ENCODE measurements around the gene ERG.

The ERG gene

DNA sequence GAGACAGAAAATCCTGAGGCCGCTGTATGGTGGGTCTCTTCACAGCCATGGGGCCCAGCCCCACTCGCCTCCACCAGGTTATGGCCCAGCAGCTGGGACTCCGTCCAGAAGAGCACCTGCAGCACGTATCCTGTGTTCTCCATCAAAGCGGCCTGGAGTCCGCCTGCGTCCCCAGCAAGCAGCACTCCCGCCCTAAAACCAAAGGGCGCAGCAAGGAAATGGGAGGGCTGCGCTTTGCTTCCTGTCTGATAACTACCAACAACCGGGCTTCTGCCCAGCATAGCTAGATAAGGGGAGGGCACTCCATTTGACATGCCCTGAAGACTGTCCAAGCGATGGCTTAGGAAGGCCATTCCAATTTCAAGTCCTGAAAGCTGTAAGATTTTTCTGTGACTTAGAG, 121.6 kb downstream of the ERG start:
- no peak for TF ChIP-seq GATA3 (IDR thresholded peaks at IDR 0.05; ENCODE audit: low read depth, low read length)
- no peak for TF ChIP-seq GATA2 (IDR thresholded peaks at IDR 0.05; ENCODE audit: low read depth, low read length)

DNA sequence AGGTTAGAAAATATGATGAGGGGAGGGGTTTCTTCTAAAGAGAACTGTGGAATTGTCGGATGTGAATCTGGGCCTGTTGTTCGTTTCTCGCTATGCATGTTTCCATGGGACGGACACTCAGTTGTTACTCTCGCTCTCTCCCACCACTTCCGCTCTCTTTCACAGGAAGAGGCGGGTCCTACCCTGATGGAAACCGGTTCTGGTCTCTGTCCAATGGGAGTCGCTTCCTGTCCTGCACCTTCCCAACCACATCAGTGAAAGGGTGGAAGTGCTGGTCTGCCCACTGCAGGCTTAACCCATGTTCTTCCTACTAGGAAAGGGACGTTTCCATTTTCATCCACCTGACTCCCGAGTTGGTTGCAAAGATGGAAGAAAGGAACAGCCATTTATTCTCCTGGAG, 122.0 kb downstream of the ERG start:
- TF ChIP-seq GATA2 (IDR thresholded peaks at IDR 0.05; ENCODE audit: low read depth, low read length), result no peak
- TF ChIP-seq GATA3 (IDR thresholded peaks at IDR 0.05; ENCODE audit: low read depth, low read length), result no peak

DNA sequence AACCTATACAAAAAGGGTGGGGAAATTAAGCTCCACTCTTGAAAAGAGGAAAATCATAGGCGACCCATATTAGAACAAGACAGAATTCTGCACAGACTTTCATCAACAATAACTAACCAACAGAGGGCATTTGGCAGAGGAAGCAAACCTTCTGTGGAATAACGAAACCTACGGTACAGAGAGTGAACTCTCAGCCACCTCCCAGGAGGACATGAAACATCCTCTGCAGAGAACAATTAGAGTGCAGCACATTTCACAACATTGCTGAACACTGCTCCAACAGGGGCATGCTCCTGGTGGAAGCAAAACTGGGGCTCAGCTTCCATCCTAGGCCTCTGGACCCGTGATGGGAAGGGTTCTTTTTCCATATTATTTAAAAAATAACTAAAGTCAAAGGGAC, 130.6 kb downstream of the ERG start:
- no peak for TF ChIP-seq GATA2 (IDR thresholded peaks at IDR 0.05; ENCODE audit: low read depth, low read length)
- TF ChIP-seq GATA3 (IDR thresholded peaks at IDR 0.05; ENCODE audit: low read depth, low read length), result no peak

DNA sequence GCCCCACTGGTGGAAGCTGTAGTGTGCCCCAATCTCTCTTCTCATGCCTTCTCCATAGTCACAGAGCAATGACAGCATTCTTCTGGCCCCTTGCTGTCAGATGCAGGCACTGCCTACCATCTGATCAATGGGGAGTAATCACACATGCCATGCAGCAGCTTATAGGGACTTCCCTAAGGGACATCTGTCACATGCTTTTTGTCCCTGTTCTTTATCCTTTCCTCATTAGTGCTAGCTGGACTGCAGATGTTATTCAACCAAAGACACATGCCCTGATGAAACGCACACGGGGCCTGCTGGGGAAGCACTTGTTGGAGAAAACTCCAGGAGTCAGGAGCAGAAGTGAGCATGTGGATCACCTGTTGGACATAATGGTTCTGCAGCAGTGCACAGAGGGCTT, 132.8 kb downstream of the ERG start:
- TF ChIP-seq GATA2 (IDR thresholded peaks at IDR 0.05; ENCODE audit: low read depth, low read length), result no peak
- TF ChIP-seq GATA3 (IDR thresholded peaks at IDR 0.05; ENCODE audit: low read depth, low read length), result no peak

DNA sequence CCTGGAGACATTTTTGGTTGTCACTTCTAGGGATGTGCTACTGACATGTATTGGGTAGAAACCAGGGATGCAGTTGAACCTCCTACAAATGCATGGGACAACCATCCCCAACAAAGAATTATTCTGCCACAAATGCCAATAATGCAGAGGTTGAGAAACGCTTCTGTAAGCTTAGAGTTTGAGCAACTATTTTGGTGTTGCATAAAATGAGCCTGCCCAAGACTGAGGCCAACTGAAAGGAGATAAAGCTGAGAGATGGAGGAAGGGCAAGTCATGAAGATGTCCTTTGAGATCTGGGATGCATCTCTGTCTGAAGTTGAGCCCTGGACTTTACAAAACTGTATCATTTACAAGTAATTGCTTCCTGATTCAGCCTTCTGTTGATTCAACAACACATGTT, 134.6 kb downstream of the ERG start:
- TF ChIP-seq GATA2 (IDR thresholded peaks at IDR 0.05; ENCODE audit: low read depth, low read length) (no peak), GATA3 (IDR thresholded peaks at IDR 0.05; ENCODE audit: low read depth, low read length) (no peak)

DNA sequence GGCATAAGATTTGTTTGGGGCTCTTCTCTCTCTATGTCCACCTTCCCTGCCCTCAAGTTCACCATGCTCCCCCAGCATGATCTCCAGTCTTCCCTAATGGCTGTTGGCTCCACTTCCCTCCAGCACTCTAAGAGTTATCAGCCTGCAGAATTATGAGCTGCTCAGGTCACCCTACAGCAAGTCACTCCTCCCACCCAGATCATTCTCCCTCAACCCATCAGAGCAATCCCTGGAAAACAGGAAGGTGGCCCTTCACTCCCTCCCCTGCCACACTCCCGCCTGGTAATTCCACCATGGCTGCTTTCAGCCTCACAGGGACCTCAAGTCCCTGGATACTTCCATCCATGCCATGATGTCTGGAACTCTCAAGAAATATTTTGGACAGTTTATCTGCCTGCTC, 137.0 kb downstream of the ERG start:
- TF ChIP-seq GATA3 (IDR thresholded peaks at IDR 0.05; ENCODE audit: low read depth, low read length) (no peak), GATA2 (IDR thresholded peaks at IDR 0.05; ENCODE audit: low read depth, low read length) (no peak)

DNA sequence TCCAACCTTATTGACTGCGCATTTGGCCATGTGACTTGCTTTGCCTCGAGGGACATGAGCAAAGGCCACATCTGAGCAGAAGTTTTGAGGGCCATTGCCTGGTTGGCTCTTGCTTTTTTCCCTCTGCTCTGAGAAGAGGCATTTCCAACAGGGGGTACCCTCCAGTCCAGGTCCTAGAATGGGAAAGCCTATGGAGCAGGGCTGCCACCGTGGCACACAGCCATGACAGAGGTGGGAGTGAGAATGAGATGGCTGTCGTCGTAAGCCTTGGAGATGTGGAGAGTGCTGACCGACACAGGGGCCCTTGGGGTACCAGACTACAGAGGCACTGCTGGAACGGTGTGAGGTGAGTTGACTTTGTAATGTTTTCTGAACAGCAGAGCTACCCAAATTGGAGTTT, 138.4 kb downstream of the ERG start:
- no peak for TF ChIP-seq GATA2 (IDR thresholded peaks at IDR 0.05; ENCODE audit: low read depth, low read length)
- no peak for TF ChIP-seq GATA3 (IDR thresholded peaks at IDR 0.05; ENCODE audit: low read depth, low read length)

DNA sequence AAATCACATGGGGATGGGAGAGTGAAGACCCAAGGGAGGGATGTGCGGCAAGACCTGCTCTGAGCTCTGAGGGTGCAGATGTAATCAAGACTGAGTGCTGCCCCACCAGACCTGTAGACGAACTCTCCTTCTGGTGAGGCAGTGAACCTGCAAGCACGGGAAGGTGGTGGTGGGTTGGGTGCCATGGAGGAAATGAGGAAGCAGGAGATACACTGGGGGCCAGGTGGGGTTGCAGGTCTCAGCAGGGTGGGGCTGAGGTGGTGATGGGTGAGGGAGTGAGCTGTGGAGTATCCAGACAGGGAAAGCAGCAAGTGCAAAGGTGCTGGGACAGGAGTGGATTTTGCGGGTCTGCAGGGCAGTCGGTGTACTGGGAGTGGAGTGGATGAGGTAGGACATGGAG, 139.2 kb downstream of the ERG start:
- no peak for TF ChIP-seq GATA3 (IDR thresholded peaks at IDR 0.05; ENCODE audit: low read depth, low read length)
- TF ChIP-seq GATA2 (IDR thresholded peaks at IDR 0.05; ENCODE audit: low read depth, low read length), result no peak

DNA sequence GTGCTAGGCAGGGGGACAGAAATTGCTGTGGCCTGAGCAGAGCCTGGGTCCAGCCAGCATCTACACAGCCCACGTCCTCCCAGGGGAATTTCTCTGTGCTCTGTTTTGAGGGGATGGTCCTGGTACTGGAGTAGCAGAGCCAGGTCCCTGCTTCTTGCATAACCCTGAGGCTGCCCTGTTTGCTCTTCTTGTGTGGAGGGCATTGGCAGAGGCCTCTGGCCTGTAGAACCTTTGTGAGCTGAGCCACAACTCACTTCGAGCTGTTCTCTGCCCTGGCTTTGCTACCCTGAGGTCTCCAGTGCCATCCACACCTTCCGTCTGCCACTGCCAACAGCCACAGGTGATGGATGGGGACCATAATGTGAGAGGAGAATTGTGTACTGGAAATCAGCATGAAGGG, 139.6 kb downstream of the ERG start:
- TF ChIP-seq GATA3 (IDR thresholded peaks at IDR 0.05; ENCODE audit: low read depth, low read length) (no peak), GATA2 (IDR thresholded peaks at IDR 0.05; ENCODE audit: low read depth, low read length) (no peak)

DNA sequence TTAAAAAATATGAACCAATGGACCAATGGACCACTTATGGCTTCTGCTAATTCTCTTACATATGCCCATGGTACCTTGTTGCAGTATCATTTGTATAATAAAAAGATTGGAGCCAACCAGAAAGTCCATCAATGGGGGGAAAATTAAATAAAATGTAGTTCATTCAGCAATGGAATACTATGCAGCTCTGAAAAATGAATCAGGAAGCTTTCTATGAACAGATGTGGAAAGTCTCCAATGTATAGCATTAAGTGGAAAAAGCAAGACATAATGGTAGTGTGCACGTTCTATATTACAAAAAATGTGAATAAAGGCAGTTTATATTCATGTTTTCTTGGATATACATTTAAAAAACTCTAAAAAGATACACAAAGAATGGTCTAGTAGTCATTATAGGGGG, 140.2 kb downstream of the ERG start:
- TF ChIP-seq GATA3 (IDR thresholded peaks at IDR 0.05; ENCODE audit: low read depth, low read length), result no peak
- TF ChIP-seq GATA2 (IDR thresholded peaks at IDR 0.05; ENCODE audit: low read depth, low read length), result no peak

DNA sequence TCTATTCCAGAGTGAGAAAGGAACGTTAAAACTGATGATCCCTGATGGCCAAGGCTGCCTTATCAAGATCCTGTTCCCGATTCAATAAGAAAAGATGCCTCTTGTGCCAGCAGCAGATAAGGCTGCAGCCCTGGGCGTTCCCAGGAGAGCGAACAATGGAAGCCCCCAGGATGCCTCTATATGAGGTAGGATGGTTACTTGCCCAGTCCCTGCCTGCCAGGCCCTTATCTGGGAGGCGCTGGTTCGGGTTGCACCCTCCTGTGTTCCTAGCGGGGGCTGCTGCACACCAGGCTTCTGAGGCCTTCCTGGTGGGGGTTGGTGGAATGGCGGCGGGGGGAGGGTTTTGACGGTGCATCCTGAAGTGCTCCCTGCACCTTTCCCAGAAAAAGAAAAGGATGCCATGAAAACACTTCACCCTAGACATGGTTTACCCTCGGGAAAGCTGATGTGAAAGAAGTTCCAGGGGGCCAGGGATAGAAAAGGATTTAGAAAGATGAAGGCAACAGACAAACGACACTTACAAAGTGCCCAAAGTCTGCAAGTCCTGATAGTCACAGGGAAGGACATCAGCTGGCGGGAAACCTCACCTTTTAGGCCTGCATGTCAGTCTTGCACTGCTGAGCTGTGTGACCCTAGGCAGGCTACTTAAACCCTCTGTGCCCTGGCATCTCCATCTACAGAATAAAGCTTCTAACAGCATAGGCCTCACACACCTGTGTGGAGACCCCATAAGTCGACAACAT, 141.2 kb downstream of the ERG start:
- no peak for TF ChIP-seq GATA3 (IDR thresholded peaks at IDR 0.05; ENCODE audit: low read depth, low read length)
- no peak for TF ChIP-seq GATA2 (IDR thresholded peaks at IDR 0.05; ENCODE audit: low read depth, low read length)

DNA sequence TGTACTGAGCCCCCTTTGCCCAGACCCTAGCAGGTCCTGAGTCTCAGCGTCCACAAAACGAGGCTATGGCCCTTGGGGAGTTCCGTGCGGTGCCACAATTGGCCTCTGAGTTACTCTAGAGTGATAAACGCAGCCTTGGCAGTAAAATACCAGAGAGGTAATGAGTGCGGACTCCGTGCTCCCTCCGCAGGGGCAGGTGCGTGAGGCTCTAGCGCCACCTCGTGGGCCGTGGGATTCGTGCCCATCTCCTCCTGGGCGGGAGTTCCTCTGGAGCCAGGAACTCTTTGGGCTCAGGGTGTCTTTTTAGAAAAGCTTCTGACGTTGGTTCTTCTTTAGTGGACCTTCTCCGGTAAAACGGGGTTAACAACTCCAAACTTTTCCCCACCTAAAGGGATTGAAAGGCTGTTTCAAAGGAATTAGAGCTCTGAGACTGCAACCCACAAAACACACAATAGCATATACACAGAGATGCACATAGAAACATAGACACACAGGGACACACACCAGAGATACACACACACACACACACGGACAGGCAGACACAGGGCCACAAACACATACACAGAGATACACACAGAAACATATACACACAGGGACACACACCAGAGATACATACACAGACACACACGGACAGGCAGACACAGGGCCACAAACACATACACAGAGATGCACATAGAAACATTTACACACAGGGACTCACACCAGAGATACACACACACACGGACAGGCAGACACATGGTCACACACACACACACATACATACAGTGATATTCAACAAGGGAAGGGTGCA, 142.1 kb downstream of the ERG start:
- no peak for TF ChIP-seq GATA3 (IDR thresholded peaks at IDR 0.05; ENCODE audit: low read depth, low read length)
- TF ChIP-seq GATA2 (IDR thresholded peaks at IDR 0.05; ENCODE audit: low read depth, low read length), result no peak

DNA sequence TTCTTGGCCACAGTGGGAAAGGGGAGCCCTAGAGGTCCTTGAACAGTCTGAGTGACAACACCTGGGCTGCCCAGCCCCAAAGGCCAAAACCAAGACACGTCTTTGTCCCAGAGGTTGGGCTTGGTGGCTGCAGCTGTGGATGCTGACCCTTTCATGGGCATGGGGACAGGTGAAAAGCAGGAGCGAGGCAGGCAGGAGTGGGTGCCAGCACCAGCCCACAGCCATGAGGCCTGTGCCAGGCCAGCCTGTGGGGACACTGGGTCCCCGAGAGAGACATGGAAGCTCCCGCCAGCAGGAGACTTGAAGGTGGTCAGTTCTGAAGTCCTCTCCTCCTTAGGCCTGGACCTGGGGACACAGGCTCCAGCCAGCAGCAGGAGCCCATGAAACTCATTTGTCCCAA, 142.9 kb downstream of the ERG start:
- TF ChIP-seq GATA3 (IDR thresholded peaks at IDR 0.05; ENCODE audit: low read depth, low read length) (no peak), GATA2 (IDR thresholded peaks at IDR 0.05; ENCODE audit: low read depth, low read length) (no peak)

DNA sequence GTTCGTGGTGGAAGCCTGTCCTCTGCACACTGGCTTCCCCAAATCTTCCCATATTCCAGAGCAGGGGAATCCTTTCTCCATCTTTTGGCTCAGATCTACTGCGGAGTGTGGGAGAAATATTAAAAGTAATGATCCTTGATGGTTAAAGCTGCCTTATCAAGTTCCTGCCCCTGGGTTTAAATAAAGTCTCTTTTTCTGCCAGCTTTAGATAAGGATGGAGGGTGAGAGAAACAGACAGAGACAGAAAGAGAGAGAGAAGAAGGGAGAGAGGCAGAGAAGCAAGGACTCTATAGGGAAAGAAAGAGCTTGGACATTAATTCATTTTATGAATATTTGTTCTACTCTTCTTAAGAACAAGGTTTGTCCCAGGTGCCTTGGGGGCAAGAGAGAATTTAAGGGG, 143.5 kb downstream of the ERG start:
- TF ChIP-seq GATA2 (IDR thresholded peaks at IDR 0.05; ENCODE audit: low read depth, low read length), result no peak
- no peak for TF ChIP-seq GATA3 (IDR thresholded peaks at IDR 0.05; ENCODE audit: low read depth, low read length)

DNA sequence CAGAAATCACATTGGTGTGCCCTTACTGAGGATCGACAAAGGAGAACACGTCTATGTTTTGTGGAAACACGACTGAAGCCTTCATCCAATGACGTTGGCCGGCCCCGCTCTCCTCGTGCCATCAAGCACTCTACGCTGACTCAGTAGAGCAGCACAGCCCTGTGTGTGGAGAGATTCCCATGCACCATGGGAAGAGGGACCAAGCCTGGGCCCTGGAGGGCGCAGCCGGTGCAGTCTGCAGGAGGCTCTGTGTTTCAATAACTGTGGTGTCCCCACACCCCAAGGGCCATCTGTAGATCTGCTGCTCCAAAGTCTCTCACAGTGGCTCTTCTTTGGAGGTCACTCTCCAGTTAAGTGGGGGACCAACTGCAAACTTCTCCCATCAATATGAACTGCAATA, 144.0 kb downstream of the ERG start:
- TF ChIP-seq GATA2 (IDR thresholded peaks at IDR 0.05; ENCODE audit: low read depth, low read length), result no peak
- TF ChIP-seq GATA3 (IDR thresholded peaks at IDR 0.05; ENCODE audit: low read depth, low read length), result no peak

Data from SH-SY5Y (cell line).